Activated CD4-positive, alpha-beta memory T cell treated with anti-CD3 and anti-CD28 coated beads, Interleukin-2, amount 10 ng/mL, durations not matched to agents 7 days and 5 days (primary cell): ENCODE results near the gene SGCE. TPM values are rescaled to one million over a fixed set of nuclear protein-coding genes. Genes with fewer than 3 reads are reported as not detected.

Experiments used
- CTCF ChIA-PET: fragments of 350-600 bp; sonication (Branson Sonifier 250); formaldehyde crosslinking; loops from one replicate; lab custom pipeline; 2021; ENCODE audit warnings: antibody characterized with exemption, inconsistent platforms; lab: Charles Lee
- POLR2A ChIA-PET: fragments of 350-600 bp; sonication (Branson Sonifier 250); formaldehyde crosslinking; loops from one replicate; lab custom pipeline; 2021; ENCODE audit warnings: antibody characterized with exemption; lab: Charles Lee
- DNase-seq: peaks from one replicate; pipeline ENCODE4 v3.0.0-alpha.2; 2020
- H3K27ac Mint-ChIP-seq: one replicate; pipeline ENCODE4 v1.8.0; 2021; ENCODE audit warnings: mild to moderate bottlenecking, mixed read lengths
- H3K27me3 Mint-ChIP-seq: one replicate; pipeline ENCODE4 v1.8.0; 2021; ENCODE audit warnings: mixed read lengths
- H3K36me3 Mint-ChIP-seq: one replicate; pipeline ENCODE4 v1.8.0; 2021; ENCODE audit warnings: low read depth, mixed read lengths
- H3K4me1 Mint-ChIP-seq: one replicate; pipeline ENCODE4 v1.8.0; 2021; ENCODE audit warnings: mixed read lengths
- H3K4me3 Mint-ChIP-seq: one replicate; pipeline ENCODE4 v1.8.0; 2021; ENCODE audit warnings: mild to moderate bottlenecking, mixed read lengths
- H3K9me3 Mint-ChIP-seq: one replicate; pipeline ENCODE4 v1.8.0; 2021; ENCODE audit warnings: mixed read lengths
- total RNA-seq, 2 experiments: library from RNA; stranded (reverse); gene quantifications; one replicate each; pipeline ENCODE4 v1.2.3, GENCODE V29; 2021

The SGCE gene
- total RNA-seq, 2 experiments from 2014 or later = 0.90 to 0.93 TPM

DNA sequence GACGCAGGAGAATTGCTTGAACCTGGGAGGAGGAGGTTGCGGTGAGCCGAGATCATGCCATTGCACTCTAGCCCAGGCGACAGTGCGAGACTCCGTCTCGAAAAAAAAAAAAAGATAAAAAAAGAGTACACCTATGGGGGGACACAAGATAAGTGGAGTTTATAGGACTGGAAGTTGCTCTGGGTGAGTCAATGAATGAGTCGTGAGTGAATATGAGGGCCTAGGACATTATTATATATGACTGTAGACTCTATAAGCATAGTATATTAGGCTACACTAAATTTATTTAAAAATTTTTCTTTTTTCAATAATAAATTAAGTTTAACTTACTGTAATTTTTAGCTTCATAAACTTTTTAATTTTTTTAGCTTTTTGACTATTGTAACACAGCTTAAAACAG is 19.4 kb upstream of the SGCE start:
- CTCF ChIA-PET = no interaction called here
- Mint-ChIP-seq H3K36me3 (no peaks in the 10 kb centered on the region), H3K27me3 (peaks cover 7% of the 10 kb centered on the region), H3K9me3 (no peaks in the 10 kb centered on the region), H3K27ac (no peak overlapping the region), H3K4me1 (no peaks in the 10 kb centered on the region), H3K4me3 (no peak overlapping the region)
- no peak for DNase-seq
- POLR2A ChIA-PET = no interaction called here

GRCh38 chr7:94671444-94672235 is 15.7 kb upstream of the SGCE start:
- Mint-ChIP-seq H3K4me1 (peaks cover 4% of the 10 kb centered on the region), H3K27me3 (peaks cover 11% of the 10 kb centered on the region), H3K4me3 (no peak overlapping the region), H3K36me3 (no peaks in the 10 kb centered on the region), H3K9me3 (no peaks in the 10 kb centered on the region), H3K27ac (no peak overlapping the region)
- no peak for DNase-seq
- ChIA-PET CTCF (no interaction called here), POLR2A (no interaction called here)

- Mint-ChIP-seq H3K9me3 (peaks cover 4% of the 10 kb centered on the region), H3K4me1 (peaks cover 4% of the 10 kb centered on the region), H3K36me3 (no peaks in the 10 kb centered on the region), H3K27me3 (peaks cover 11% of the 10 kb centered on the region), H3K4me3 (no peak overlapping the region), H3K27ac (no peak overlapping the region)
- DNase-seq = no peak
- ChIA-PET POLR2A (no interaction called here), CTCF (no interaction called here)
Measured at GRCh38 chr7:94669773-94670495, 14.0 kb upstream of the SGCE start.

DNA sequence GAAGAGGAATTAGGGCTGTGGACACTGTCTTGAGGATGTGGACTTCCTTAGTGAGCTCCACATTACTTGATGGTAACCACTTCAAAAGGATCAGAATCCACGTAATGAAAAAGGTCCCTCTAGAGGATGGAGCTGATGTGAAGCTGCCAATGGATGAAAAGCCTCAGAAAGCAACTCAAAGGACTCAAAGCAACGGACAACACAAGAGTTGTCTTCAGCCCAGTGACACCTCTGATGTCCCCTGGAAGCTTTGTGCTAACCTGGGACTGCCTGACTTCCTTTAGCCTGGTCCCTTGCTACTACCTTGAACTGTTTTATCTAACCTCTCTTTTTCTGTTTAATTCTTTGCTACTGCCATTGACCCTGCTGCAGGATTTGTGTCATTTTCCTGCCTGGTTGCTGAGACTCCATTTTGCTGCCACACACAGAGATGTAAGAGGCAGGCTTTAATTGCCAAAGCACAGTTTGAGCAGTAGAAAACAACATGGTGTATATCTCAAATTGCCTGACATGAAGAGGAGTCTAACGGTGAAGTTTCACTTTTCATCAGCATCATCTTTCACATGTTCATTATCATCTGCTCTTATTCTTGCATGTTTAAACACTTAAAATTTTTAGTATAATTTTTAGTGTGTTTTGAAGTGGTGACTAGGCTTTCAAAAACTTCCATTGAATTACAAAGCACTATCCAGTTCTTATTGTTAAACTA is 11.1 kb upstream of the SGCE start:
- Mint-ChIP-seq H3K4me1 (peaks cover 4% of the 10 kb centered on the region), H3K27me3 (peaks cover 11% of the 10 kb centered on the region), H3K27ac (no peak overlapping the region), H3K9me3 (peaks cover 4% of the 10 kb centered on the region), H3K4me3 (no peak overlapping the region), H3K36me3 (no peaks in the 10 kb centered on the region)
- DNase-seq = no peak
- CTCF ChIA-PET = no interaction called here
- POLR2A ChIA-PET = no interaction called here

DNA sequence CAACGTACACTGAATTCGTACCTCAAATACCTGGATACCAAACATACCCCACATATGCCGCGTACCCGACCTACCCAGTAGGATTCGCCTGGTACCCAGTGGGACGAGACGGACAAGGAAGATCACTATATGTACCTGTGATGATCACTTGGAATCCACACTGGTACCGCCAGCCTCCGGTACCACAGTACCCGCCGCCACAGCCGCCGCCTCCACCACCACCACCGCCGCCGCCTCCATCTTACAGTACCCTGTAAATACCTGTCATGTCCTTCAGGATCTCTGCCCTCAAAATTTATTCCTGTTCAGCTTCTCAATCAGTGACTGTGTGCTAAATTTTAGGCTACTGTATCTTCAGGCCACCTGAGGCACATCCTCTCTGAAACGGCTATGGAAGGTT is 9.5 kb upstream of the SGCE start:
- Mint-ChIP-seq H3K4me1 (peaks cover 4% of the 10 kb centered on the region), H3K4me3 (no peak overlapping the region), H3K36me3 (no peaks in the 10 kb centered on the region), H3K27ac (no peak overlapping the region), H3K27me3 (peaks cover 7% of the 10 kb centered on the region), H3K9me3 (peaks cover 4% of the 10 kb centered on the region)
- ChIA-PET POLR2A (no interaction called here), CTCF (no interaction called here)
- no peak for DNase-seq

DNA sequence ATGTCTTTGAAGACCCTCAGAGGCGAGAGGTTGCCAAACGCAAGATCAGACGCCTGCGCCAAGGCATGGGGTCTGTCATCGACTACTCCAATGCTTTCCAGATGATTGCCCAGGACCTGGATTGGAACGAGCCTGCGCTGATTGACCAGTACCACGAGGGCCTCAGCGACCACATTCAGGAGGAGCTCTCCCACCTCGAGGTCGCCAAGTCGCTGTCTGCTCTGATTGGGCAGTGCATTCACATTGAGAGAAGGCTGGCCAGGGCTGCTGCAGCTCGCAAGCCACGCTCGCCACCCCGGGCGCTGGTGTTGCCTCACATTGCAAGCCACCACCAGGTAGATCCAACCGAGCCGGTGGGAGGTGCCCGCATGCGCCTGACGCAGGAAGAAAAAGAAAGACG is 8.1 kb upstream of the SGCE start:
- Mint-ChIP-seq H3K4me1 (peaks cover 4% of the 10 kb centered on the region), H3K9me3 (peaks cover 4% of the 10 kb centered on the region), H3K27ac (no peak overlapping the region), H3K27me3 (peaks cover 7% of the 10 kb centered on the region), H3K4me3 (no peak overlapping the region), H3K36me3 (no peaks in the 10 kb centered on the region)
- POLR2A ChIA-PET = no interaction called here
- DNase-seq = no peak
- CTCF ChIA-PET = no interaction called here

- POLR2A ChIA-PET = no interaction called here
- Mint-ChIP-seq H3K27ac (no peak overlapping the region), H3K4me3 (no peak overlapping the region), H3K9me3 (peaks cover 4% of the 10 kb centered on the region), H3K27me3 (peaks cover 2% of the 10 kb centered on the region), H3K4me1 (peaks cover 4% of the 10 kb centered on the region), H3K36me3 (no peaks in the 10 kb centered on the region)
- CTCF ChIA-PET = no interaction called here
- DNase-seq = no peak
Measured at GRCh38 chr7:94662548-94662947, 6.6 kb upstream of the SGCE start.

DNA sequence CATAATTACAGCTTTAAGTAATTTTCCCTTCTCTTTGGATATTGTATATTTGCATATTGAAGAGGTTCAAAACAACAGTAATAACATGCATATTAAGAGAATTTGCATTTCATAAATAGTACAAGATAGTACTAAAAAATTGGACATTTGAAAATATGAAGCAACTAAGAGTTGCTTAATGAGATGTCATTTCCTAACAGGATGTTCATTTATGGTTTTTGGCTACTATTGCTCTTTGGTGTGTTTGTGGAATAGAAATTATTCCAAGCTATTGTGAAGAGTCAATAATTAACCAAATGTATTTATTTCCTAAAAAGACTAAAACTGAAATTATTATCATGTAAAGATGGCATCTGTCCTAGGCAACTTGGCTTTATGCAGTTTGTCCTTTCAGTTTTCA is 4.1 kb upstream of the SGCE start:
- Mint-ChIP-seq H3K27me3 (peaks cover 14% of the 10 kb centered on the region), H3K4me1 (peaks cover 18% of the 10 kb centered on the region), H3K4me3 (no peak overlapping the region), H3K36me3 (no peaks in the 10 kb centered on the region), H3K9me3 (peaks cover 3% of the 10 kb centered on the region), H3K27ac (no peak overlapping the region)
- POLR2A ChIA-PET = no interaction called here
- no peak for DNase-seq
- CTCF ChIA-PET = no interaction called here

DNA sequence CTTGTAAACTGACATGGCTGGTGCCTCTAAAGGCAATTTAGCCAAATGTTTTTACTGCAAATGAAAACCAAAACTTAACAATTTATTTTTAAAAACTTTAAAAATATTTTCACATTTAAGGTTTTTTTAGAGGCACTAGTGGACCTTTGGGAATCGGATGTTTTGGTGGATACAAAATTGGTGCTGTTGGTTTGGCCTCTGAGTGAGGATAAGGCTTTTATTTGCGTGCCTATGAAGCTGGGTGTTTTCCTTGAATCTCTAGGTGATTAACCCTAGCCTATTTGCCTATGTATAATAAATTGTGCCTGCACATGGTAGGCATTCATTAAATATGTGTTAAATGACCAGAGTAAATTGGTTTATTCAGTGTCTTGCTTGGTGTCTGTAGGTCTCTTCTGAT is 2.9 kb upstream of the SGCE start:
- peaks cover 24% of the 10 kb centered on the region for H3K27me3 Mint-ChIP-seq
- peaks cover 3% of the 10 kb centered on the region for H3K9me3 Mint-ChIP-seq
- H3K27ac Mint-ChIP-seq = no peak overlapping the region
- H3K4me3 Mint-ChIP-seq = no peak overlapping the region
- ChIA-PET POLR2A (no interaction called here), CTCF (interaction anchor here (1.1 kb wide), 1 partner anchor 209 kb away, joined by 3 read pairs; no protein-coding TSS in a partner anchor)
- no peaks in the 10 kb centered on the region for H3K36me3 Mint-ChIP-seq
- no peak for DNase-seq
- peaks cover 23% of the 10 kb centered on the region for H3K4me1 Mint-ChIP-seq

- CTCF ChIA-PET = interaction anchor here (1.1 to 3.1 kb wide), 2 partner anchors 208 to 209 kb away, joined by 3 to 17 read pairs; no protein-coding TSS in a partner anchor
- peaks cover 3% of the 10 kb centered on the region for H3K9me3 Mint-ChIP-seq
Measured at GRCh38 chr7:94657771-94658693, 2.1 kb upstream of the SGCE start.

DNA sequence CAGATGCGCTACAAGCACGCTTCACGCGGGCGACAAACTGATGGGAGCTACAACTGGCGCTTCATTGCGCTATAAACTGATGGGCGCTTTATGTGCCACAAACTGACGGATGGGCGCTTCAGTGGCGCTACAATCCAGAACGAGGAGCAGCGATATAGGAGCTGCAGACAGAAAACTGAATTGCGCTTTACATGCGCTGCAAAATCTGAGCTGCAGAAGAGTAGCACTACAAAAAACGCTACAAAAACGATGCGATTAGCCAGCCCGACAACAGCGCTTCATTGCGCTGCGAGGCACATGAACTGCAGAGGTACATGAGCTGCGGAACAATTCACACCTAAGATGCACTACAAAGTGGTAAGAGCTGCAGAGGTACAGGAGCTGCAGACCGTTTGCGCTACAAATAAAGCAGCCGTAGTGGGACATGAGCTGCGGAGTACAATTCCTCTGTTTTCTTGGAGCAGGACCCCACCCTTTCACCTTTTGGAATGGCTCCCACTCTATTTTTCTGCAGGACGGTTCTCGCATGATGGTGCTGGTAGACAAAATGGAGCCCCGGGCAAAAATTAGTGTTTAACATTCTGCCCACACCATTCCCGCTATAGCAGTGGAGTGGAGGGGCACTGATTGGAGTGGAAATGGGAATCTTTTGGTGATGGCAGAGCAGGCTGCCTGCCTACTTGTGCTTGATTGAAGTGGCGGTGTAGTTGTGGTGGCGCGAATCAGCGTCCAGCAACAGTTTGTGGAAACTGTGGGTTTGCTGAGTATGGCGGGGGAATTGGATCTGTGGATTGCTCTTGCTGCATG is 1.2 kb upstream of the SGCE start:
- Mint-ChIP-seq H3K4me1 (peaks cover 23% of the 10 kb centered on the region), H3K27me3 (peaks cover 28% of the 10 kb centered on the region), H3K36me3 (no peaks in the 10 kb centered on the region), H3K27ac (peak overlapping the region; percentile 69), H3K9me3 (peaks cover 3% of the 10 kb centered on the region), H3K4me3 (peak overlapping the region; percentile 84)
- CTCF ChIA-PET = interaction anchor here (0.6 to 3.1 kb wide), 4 partner anchors 9 to 696 kb away, joined by 3 to 17 read pairs (median 3); no protein-coding TSS in a partner anchor
- peak; percentile 29 for DNase-seq
- POLR2A ChIA-PET = interaction anchor here (0.9 to 1.1 kb wide), 3 partner anchors 144 to 208 kb away, joined by 3 to 4 read pairs (median 3); no protein-coding TSS in a partner anchor

More at GRCh38 chr7:94657771-94658693, 2.1 kb upstream of the SGCE start:
- Mint-ChIP-seq H3K4me1 (peaks cover 23% of the 10 kb centered on the region), H3K36me3 (no peaks in the 10 kb centered on the region), H3K27me3 (peaks cover 24% of the 10 kb centered on the region), H3K27ac (no peak overlapping the region), H3K4me3 (peak overlapping the region; percentile 84)
- peak; percentile 93 for DNase-seq
- POLR2A ChIA-PET = interaction anchor here (1.0 to 1.1 kb wide), 2 partner anchors 145 to 208 kb away, joined by 3 read pairs; no protein-coding TSS in a partner anchor
